HG02623 (cell line): ENCODE results near the gene PSG11.
"Not testable (repeated sequence)": the region's sequence is repeated elsewhere in the genome, so short reads cannot be mapped to it uniquely, and the experiment has no call there.

Experiments
- ATAC-seq: cut with Tn5 transposase; IDR thresholded peaks from one replicate; pipeline ENCODE4 v1.9.1; 2021; ENCODE audit warnings: moderate library complexity; ENCODE audit not compliant: unreplicated experiment

The PSG11 gene

DNA sequence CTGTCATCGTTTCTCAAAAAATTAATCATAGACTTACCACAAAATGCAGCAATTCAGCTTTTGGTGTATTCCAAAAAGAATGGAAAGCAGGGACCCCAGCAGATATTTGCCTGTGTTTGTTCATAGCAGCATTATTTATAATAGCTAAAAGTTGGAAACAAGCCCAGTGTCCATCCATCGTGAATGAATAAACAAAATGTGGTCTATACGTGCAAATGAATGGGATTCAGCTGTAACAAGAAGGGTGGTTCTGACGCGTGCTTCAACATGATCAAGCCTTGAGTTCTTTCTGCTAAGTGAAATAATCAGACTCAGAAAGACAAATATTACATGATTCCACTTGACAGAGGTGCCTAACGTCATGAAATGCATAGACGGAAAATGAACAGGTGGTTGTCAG is 36.4 kb downstream of the PSG11 start:
- ATAC-seq, result no peak

DNA sequence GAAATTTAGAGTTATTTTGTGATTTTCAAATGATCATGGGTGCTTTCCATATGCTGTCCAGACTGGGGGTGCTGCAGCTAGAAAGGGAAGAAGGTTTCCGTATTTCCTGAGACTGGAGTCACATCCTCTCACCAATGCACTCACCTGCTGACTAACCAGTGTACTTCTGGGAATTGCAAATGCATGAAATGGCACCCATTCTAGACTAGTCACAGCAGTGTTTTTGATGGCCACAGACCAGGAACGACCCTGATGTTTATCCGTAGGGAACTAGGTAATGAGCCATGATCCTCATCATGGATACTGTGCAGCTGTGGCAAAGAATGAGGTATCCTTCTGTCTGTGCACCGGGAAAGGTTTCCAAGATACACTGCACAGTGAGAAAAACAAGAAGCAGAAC is 37.1 kb downstream of the PSG11 start:
- not testable (repeated sequence) for ATAC-seq

DNA sequence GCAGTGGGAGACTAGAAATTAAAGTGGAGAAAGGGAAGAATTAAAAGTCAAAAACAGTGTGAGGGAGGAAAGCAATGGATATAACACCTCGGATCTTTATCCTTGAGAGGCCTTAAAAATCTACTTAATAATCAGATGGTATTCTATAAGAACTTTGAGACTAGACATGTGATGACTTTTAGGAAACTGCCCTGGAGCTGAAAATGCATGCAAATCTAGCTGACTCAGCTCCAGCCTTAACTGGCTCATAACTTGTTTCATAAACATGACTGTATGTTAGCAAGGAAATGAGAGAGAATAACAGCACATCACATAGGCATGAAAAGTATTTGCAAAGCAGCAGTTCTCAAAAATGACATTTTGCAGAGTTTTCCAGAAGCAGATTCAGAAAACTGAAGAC is 38.1 kb downstream of the PSG11 start:
- ATAC-seq, result not testable (repeated sequence)

DNA sequence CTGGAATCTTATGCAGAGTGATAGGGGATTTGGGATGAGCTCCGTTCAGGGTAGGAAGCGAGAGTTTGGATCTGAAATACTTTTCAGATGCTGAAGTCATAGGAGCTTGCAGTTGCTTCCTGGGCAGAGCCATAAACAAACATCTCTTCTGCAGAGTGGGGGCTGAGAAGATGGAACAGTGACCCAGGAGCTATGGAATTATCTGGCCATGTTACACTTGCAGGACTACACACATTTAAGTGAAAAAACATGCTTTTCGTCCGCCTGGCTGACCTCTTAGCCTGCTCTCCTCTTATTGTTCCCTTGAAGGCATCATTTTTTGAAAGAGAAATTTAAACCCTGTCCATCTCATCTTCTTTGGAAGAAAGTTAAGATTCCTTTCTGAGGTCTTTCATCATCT is 40.7 kb downstream of the PSG11 start:
- ATAC-seq, result no peak

DNA sequence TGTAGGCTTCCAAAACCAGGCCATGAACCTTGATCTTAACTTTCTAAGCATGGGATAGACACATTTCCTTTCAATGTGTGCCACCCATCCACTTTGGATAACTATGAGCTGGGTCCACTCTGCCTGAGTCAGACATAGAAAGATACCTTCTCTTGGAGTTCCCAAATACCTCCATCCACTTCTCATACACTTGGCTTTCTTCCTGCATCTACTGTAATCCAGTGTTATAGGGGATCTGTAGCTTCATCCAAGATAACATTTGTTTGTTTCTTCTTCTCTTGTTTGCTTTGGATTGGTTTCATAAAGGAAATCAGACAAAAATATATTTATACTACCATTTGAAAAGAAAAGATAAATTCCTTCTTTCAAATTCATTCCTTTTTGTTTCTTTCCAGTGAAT is 44.2 kb downstream of the PSG11 start:
- ATAC-seq, result not testable (repeated sequence)

DNA sequence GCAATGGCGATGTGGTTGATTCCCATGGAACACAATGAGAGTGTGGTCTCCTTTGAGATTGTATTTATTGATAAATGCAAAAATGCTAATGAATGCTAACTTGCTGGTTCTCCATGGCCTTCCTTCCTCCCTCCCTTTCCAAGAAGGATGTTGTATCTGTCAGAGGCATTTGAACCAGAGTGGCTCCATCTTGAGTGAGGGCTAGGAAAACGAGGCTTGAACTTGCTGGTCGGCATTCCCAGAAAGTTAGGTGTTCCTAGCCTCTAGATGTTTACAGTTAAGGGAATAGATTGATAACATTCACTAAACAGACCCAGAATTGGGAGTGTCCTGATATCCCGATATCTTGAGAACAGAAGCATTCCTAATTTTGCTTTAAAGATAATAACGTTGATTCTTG is 54.8 kb downstream of the PSG11 start:
- ATAC-seq, result not testable (repeated sequence)

DNA sequence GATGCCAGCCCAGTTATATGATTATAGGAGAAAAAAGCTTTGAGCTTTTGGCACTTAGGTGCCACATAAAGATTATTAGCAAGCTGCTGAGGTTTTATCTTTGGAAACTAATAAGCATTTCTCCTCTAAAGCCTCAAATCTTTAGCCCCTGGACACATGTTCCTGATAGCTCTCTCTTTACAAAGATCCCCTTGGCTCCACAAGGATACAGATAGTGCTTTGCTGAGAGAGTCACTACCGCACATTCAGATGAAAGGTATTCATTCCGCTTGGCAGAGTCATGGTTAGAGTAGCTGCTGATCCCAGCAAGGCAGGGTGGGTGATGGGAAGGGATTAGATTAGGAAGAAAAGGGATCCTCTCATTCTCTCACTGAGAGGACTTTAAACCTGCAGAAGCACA is 61.1 kb downstream of the PSG11 start:
- no peak for ATAC-seq

DNA sequence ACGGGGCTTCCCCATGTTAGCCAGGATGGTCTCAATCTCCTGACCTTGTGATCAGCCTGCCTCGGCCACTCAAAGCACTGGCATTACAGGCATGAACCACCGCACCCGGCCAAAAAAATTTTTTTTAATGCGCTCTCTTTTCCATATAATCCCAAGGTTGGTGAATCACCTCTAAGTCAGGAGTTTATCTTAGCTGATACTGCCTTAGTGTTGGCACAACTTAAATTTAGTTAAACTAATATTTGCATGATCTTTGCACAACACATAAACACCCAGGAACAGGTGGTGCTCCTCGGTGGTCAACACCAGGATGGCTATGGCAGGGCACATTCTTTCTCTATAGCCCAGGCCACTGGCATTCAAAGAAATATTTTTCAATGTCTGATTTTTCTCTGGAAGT is 65.2 kb downstream of the PSG11 start:
- no peak for ATAC-seq
